ENCODE data around the gene CST9.
A peak's percentile ranks its signal among the peaks of the same experiment; 100 is the strongest.

The CST9 gene

DNA sequence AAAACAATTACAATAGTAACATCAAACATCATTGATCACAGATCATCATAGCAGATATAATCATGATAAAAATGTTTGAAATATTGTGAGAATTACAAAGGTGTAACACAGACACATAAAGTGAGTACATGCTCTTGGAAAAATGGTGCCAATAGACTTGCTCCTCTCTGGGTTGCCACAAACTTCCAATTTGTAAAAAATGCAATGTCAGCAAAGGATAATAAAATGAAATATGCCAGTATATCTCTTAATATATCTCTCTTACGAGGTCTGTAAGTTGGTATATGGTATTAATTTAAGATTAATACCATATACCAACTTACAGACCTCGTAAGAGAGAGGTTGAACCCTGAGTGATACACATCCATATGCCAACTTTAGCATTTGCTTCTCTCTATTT is 45.4 kb upstream of the CST9 start:
- DNase-seq (ENCODE audit: low read depth): no peak
- TF ChIP-seq, protein P1, sequence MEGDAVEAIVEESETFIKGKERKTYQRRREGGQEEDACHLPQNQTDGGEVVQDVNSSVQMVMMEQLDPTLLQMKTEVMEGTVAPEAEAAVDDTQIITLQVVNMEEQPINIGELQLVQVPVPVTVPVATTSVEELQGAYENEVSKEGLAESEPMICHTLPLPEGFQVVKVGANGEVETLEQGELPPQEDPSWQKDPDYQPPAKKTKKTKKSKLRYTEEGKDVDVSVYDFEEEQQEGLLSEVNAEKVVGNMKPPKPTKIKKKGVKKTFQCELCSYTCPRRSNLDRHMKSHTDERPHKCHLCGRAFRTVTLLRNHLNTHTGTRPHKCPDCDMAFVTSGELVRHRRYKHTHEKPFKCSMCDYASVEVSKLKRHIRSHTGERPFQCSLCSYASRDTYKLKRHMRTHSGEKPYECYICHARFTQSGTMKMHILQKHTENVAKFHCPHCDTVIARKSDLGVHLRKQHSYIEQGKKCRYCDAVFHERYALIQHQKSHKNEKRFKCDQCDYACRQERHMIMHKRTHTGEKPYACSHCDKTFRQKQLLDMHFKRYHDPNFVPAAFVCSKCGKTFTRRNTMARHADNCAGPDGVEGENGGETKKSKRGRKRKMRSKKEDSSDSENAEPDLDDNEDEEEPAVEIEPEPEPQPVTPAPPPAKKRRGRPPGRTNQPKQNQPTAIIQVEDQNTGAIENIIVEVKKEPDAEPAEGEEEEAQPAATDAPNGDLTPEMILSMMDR (IDR thresholded peaks at IDR 0.05; ENCODE audit: insufficient read depth, low read depth, low read length, missing control alignments): no peak
- no peak overlapping the region for H3K4me3 ChIP-seq (ENCODE audit: low read length)

DNA sequence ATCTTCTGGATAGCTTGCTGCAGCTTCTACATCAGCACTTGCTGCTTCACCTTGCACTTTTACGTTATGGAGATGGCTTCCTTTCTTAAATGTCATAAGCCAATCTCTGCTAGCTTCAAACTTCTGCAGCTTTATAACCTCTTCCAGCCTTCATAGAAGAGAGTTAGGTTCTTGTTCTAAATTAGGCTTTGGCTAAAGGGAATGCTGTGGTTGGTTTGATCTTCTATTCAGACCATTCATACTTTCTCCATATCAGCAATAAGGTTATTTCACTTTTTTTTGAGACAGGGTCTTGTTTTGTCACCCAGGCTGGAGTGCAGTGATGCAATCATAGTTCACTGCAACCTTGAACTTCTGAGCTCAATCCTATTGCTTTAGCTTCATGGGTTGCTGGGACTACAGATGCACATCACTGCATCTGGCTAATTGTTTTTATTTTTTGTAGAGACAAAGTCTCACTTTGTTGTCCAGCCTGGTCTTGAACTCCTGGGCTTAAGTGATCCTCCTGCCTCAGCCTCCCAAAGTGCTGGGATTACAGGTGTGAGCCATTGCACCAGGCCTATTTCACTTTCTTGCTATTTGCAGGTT is 44.2 kb upstream of the CST9 start:
- TF ChIP-seq, protein P1 (IDR thresholded peaks at IDR 0.05; ENCODE audit: insufficient read depth, low read depth, low read length, missing control alignments): no peak

DNA sequence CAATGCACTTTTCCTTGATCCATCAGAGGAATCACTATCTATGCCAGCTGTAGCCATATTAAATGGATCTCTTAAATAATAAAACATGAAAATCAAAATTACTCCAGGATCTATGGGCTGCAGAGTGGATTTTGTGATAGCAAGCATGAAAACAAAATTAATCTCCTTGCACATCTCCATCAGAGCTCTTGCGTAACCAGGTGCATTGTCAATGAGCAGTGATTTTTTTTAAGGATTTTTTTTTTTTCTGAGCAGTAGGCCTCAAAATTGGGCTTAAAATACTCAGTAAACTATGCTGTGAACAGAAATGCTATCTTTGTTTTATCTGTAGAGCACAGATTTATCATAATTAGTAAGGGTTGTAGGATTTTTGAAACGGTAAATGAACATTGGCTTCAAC is 43.5 kb upstream of the CST9 start:
- no peak for DNase-seq (ENCODE audit: low read depth)
- TF ChIP-seq, protein P1 (IDR thresholded peaks at IDR 0.05; ENCODE audit: insufficient read depth, low read depth, low read length, missing control alignments): no peak
- no peak overlapping the region for H3K4me3 ChIP-seq (ENCODE audit: low read length)

More for the DNA sequence above, 44.2 kb upstream of the CST9 start:
- no peak overlapping the region for H3K4me3 ChIP-seq (ENCODE audit: low read length)
- no peak for DNase-seq (ENCODE audit: low read depth)

DNA sequence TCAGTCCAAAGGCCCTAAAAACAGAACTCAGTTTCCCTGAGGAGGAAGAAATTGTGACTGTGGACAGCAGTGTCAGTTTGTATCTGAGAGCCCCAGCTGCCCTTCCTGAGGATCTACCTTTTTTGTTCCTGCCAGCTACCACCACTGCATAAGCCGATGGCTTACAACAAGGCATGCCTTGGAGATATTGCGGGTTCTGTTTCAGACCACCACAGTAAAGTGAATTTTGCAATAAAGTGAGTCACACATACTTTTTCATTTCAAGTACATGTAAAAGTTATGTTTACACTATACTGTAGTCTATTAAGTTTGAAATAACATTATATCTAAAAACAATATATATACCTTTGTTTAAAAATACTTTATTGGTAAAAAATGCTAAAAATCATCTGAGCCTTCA is 41.6 kb upstream of the CST9 start:
- TF ChIP-seq, protein P1 (IDR thresholded peaks at IDR 0.05; ENCODE audit: insufficient read depth, low read depth, low read length, missing control alignments): no peak
- H3K4me3 ChIP-seq (ENCODE audit: low read length): no peak overlapping the region
- no peak for DNase-seq (ENCODE audit: low read depth)

DNA sequence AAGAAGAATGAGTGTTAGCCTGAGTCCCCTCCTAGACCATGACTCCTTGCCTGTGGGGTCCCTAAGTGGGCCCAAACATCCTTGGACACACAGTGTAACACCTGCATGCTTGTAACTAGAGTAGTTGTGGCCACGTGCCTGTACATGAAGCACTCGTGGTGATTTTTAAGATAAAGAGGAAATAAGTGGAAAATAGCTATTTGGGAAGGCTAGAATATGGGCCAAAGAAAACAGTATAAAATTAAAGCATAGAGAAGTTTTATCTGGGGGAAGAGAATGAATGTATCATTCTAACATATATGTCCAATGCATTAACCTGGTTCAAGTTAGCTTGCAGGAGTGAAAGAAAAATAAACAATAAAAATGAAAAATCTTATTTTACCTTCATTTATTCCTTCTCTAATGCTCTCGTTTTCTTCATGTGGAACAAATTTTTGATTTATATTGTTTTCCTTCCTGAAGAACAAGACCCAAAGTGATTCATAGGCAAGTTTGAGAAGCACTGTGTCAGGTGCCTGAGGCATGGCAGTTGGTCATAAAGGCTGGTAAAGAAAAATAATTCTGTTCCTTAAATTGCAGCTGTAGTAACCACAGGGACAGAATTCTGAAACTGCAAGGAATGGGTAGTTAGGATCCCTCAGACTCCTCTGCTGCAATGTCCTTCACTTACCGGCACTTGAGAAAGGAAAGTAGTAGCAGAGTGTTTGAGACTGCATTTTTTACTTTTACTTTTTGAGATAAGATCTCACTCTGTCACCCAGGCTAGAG is 40.6 kb upstream of the CST9 start:
- TF ChIP-seq, protein P1 (IDR thresholded peaks at IDR 0.05; ENCODE audit: insufficient read depth, low read depth, low read length, missing control alignments): no peak
- no peak overlapping the region for H3K4me3 ChIP-seq (ENCODE audit: low read length)
- DNase-seq (ENCODE audit: low read depth): peak; percentile 70

DNA sequence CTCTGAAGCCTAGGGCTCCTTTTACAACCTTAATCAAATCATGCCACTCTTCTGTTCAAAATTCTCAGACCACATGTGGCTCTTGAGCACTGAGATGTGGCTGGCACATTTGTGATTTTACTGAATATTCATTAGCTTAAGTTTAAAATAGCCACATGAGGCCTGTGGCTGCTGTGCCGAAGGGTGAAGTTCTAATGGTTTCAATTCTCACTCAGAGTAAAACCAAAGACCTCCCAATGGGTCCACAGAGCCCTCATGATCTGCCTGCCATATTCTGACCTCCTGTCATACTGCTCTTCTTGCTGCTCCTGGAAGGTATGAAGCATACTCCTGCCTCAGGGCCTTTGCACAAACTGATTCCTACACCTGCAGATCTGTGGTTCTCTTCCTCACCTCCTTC is 39.9 kb upstream of the CST9 start:
- no peak overlapping the region for H3K4me3 ChIP-seq (ENCODE audit: low read length)
- DNase-seq (ENCODE audit: low read depth): no peak
- TF ChIP-seq, protein P1 (IDR thresholded peaks at IDR 0.05; ENCODE audit: insufficient read depth, low read depth, low read length, missing control alignments): no peak

Measured in epithelial cell of esophagus (primary cell).